ENCODE results near the gene RPUSD4. TPM values are rescaled to one million over a fixed set of nuclear protein-coding genes. Genes with fewer than 3 reads are reported as not detected.

The RPUSD4 gene
- total RNA-seq, 1 experiment from 2014 or later, result 40.1 TPM

- H2AFZ ChIP-seq (ENCODE audit: low read depth, low read length, poor library complexity, severe bottlenecking), result no peak overlapping the region
- no peaks in the 10 kb centered on the region for H3K36me3 ChIP-seq (ENCODE audit: control insufficient read depth in 1 of 2, insufficient read depth in 2 of 2, low read length in 2 of 2)
- intact Hi-C loops (cut with micrococcal nuclease), result no loop called here
- H3K79me2 ChIP-seq (ENCODE audit: insufficient read depth, low read length), result peaks cover 90% of the 10 kb centered on the region
- no peak overlapping the region for H3K4me3 ChIP-seq (replicated peaks in 1 of 2; ENCODE audit: low read depth in 1 of 2, low read length in 2 of 2)
- no TSS peak for BruUV-seq (replicated peaks)
- H3K4me1 ChIP-seq (ENCODE audit: control insufficient read depth in 1 of 2, insufficient read depth in 2 of 2, low read length in 2 of 2), result no peaks in the 10 kb centered on the region
- CTCF ChIA-PET, result no interaction called here
- RAD21 ChIA-PET (ENCODE audit: low non-redundant PET in 1 of 2, low total read pairs in 2 of 2, uncharacterized antibody in 2 of 2, unreplicated experiment in 2 of 2), result no interaction called here
- H3K27me3 ChIP-seq (ENCODE audit: insufficient read depth, low read length), result no peaks in the 10 kb centered on the region
- no peaks in the 10 kb centered on the region for H4K20me1 ChIP-seq (ENCODE audit: insufficient read depth)
- no peak for DNase-seq (ENCODE audit: low read depth, low spot score)
- ATAC-seq, result no peak
- POLR2A ChIA-PET, result interaction anchor here (0.6 kb wide), 1 partner anchor 316 kb away, joined by 4 read pairs; no protein-coding TSS in a partner anchor
- no peak overlapping the region for H3K27ac ChIP-seq (ENCODE audit: low read depth, low read length)
- H3K9me2 ChIP-seq (ENCODE audit: insufficient read depth), result no peaks in the 10 kb centered on the region
- no peak overlapping the region for H3K4me2 ChIP-seq (ENCODE audit: low read length)
- no peak overlapping the region for H3K9ac ChIP-seq (ENCODE audit: low read length)
- TF ChIP-seq ELF1 (IDR thresholded peaks at IDR 0.05; ENCODE audit: borderline replicate concordance, low read depth) (no peak), ZFX (IDR thresholded peaks at IDR 0.05) (no peak), EZH2phosphoT487 (IDR thresholded peaks at IDR 0.05; ENCODE audit: borderline replicate concordance) (no peak), ATF3 (IDR thresholded peaks at IDR 0.05) (no peak)
- no peaks in the 10 kb centered on the region for H3K9me3 ChIP-seq (ENCODE audit: control insufficient read depth in 1 of 2, insufficient read depth in 1 of 2, low read depth in 1 of 2, low read length in 2 of 2)
Measured at GRCh38 chr11:126219547-126219946, 8.1 kb upstream of the RPUSD4 start.

- ChIA-PET POLR2A (no interaction called here), CTCF (no interaction called here), RAD21 (ENCODE audit: low non-redundant PET in 1 of 2, low total read pairs in 2 of 2, uncharacterized antibody in 2 of 2, unreplicated experiment in 2 of 2) (no interaction called here)
- no TSS peak for BruUV-seq (replicated peaks)
- no peak overlapping the region for H3K27ac ChIP-seq (ENCODE audit: low read depth, low read length)
- H3K36me3 ChIP-seq (ENCODE audit: control insufficient read depth in 1 of 2, insufficient read depth in 2 of 2, low read length in 2 of 2), result no peaks in the 10 kb centered on the region
- no peaks in the 10 kb centered on the region for H4K20me1 ChIP-seq (ENCODE audit: insufficient read depth)
- no peaks in the 10 kb centered on the region for H3K9me3 ChIP-seq (ENCODE audit: control insufficient read depth in 1 of 2, insufficient read depth in 1 of 2, low read depth in 1 of 2, low read length in 2 of 2)
- no peaks in the 10 kb centered on the region for H3K9me2 ChIP-seq (ENCODE audit: insufficient read depth)
- no peak overlapping the region for H3K9ac ChIP-seq (ENCODE audit: low read length)
- no peaks in the 10 kb centered on the region for H3K27me3 ChIP-seq (ENCODE audit: insufficient read depth, low read length)
- ATAC-seq, result no peak
- no peak overlapping the region for H3K4me3 ChIP-seq (replicated peaks in 1 of 2; ENCODE audit: low read depth in 1 of 2, low read length in 2 of 2)
- no peak for DNase-seq (ENCODE audit: low read depth, low spot score)
- peaks cover 0 to 6% of the 10 kb centered on the region in 2 experiments; a peak in 3 of 4 replicates for H3K4me1 ChIP-seq (ENCODE audit: control insufficient read depth in 1 of 2, insufficient read depth in 2 of 2, low read length in 2 of 2)
- no peak overlapping the region for H3K4me2 ChIP-seq (ENCODE audit: low read length)
- H3K79me2 ChIP-seq (ENCODE audit: insufficient read depth, low read length), result peaks cover 89% of the 10 kb centered on the region
- intact Hi-C loops (cut with micrococcal nuclease), result no loop called here
- no peak overlapping the region for H2AFZ ChIP-seq (ENCODE audit: low read depth, low read length, poor library complexity, severe bottlenecking)
- TF ChIP-seq ELF1 (IDR thresholded peaks at IDR 0.05; ENCODE audit: borderline replicate concordance, low read depth) (no peak), ATF3 (IDR thresholded peaks at IDR 0.05) (no peak)
Measured at GRCh38 chr11:126217491-126217890, 6.0 kb upstream of the RPUSD4 start.

Measured in HCT116 (cell line).